Loucy (cell line): ENCODE results near the gene NUSAP1.
A peak's percentile ranks its signal among the peaks of the same experiment; 100 is the strongest.

ENCODE experiments used
- H2AFZ ChIP-seq: fragments of 200-600 bp; sonication (generic); 2 replicates; pipeline ENCODE4 v1.6.0; 2016; ENCODE audit warnings: antibody characterized with exemption, mild to moderate bottlenecking, low read length, moderate library complexity
- H3F3A ChIP-seq: fragments of 200-600 bp; 2 replicates; pipeline ENCODE4 v1.6.0; 2016; ENCODE audit warnings: antibody characterized with exemption, low read depth, mild to moderate bottlenecking
- H3K27me3 ChIP-seq: fragments of 200-600 bp; sonication (generic); 2 replicates; pipeline ENCODE4 v1.6.1; 2014; ENCODE audit warnings: low read length, mild to moderate bottlenecking; ENCODE audit not compliant: insufficient read depth, poor library complexity, severe bottlenecking
- H3K36me3 ChIP-seq: fragments of 200-600 bp; sonication (generic); 2 replicates; pipeline ENCODE4 v1.6.1; 2016; ENCODE audit warnings: low read length; ENCODE audit not compliant: insufficient read depth
- H3K4me1 ChIP-seq: fragments of 200-600 bp; sonication (generic); 2 replicates; pipeline ENCODE4 v1.5.1; 2014; ENCODE audit warnings: low read length, mild to moderate bottlenecking; ENCODE audit not compliant: insufficient read depth, poor library complexity, severe bottlenecking
- H3K4me2 ChIP-seq: fragments of 200-600 bp; sonication (generic); 2 replicates; pipeline ENCODE4 v1.6.0; 2014; ENCODE audit warnings: antibody characterized with exemption, low read length, low read depth, mild to moderate bottlenecking; ENCODE audit not compliant: poor library complexity, severe bottlenecking
- H3K4me3 ChIP-seq: fragments of 200-600 bp; sonication (generic); 2 replicates; pipeline ENCODE4 v1.5.1; 2014; ENCODE audit warnings: low read length, mild to moderate bottlenecking, mixed read lengths; ENCODE audit not compliant: poor library complexity, severe bottlenecking
- H3K79me2 ChIP-seq: fragments of 200-600 bp; sonication (generic); 2 replicates; pipeline ENCODE4 v1.6.1; 2014; ENCODE audit warnings: low read length; ENCODE audit not compliant: insufficient read depth
- H3K9ac ChIP-seq: fragments of 200-600 bp; sonication (generic); 2 replicates; pipeline ENCODE4 v1.6.0; 2014; ENCODE audit warnings: mild to moderate bottlenecking, low read depth, low read length, moderate library complexity; ENCODE audit not compliant: poor library complexity, severe bottlenecking
- H3K9me2 ChIP-seq: fragments of 200-600 bp; sonication (generic); replicated peaks from 2 replicates; pipeline ENCODE4 v1.6.1; 2016; ENCODE audit warnings: low read depth, low read length, mixed read lengths
- H3K9me3 ChIP-seq: fragments of 200-600 bp; sonication (generic); 2 replicates; pipeline ENCODE4 v1.6.1; 2014; ENCODE audit warnings: mild to moderate bottlenecking, antibody characterized with exemption, low read length, low read depth; ENCODE audit not compliant: insufficient read depth
- H4K20me1 ChIP-seq: fragments of 200-600 bp; sonication (generic); 2 replicates; pipeline ENCODE4 v1.6.0; 2014; ENCODE audit warnings: antibody characterized with exemption, low read length, mild to moderate bottlenecking; ENCODE audit not compliant: insufficient read depth, poor library complexity, severe bottlenecking
- CTCF ChIP-seq: fragments of 200-600 bp; sonication (generic); conservative IDR thresholded peaks from 2 replicates; pipeline ENCODE4 v1.5.1; 2014; ENCODE audit warnings: mild to moderate bottlenecking, antibody characterized with exemption, low read length
- EZH2phosphoT487 ChIP-seq: fragments of 200-600 bp; IDR thresholded peaks from 2 replicates; pipeline ENCODE4 v1.6.1; 2018; ENCODE audit warnings: antibody characterized with exemption, mild to moderate bottlenecking, moderate library complexity, borderline replicate concordance

NUSAP1 gene

GRCh38 chr15:41396111-41396510, 63.4 kb downstream of the NUSAP1 start:
- no peak overlapping the region for H3K4me2 ChIP-seq
- TF ChIP-seq CTCF, result no peak

GRCh38 chr15:41401904-41402267, 69.2 kb downstream of the NUSAP1 start:
- H3K36me3 ChIP-seq, result no peaks in the 10 kb centered on the region
- peak overlapping the region; percentile 93 for H3K4me3 ChIP-seq
- peaks cover 18% of the 10 kb centered on the region for H3K79me2 ChIP-seq
- H3K4me1 ChIP-seq, result peaks cover 4% of the 10 kb centered on the region
- no peaks in the 10 kb centered on the region for H3F3A ChIP-seq
- H3K4me2 ChIP-seq, result peak overlapping the region; percentile 66
- peak overlapping the region; percentile 92 for H2AFZ ChIP-seq
- H3K9me3 ChIP-seq, result no peaks in the 10 kb centered on the region
- H4K20me1 ChIP-seq, result no peaks in the 10 kb centered on the region
- TF ChIP-seq EZH2phosphoT487, result no peak
- peak overlapping the region; percentile 89 for H3K9ac ChIP-seq
- no peaks in the 10 kb centered on the region for H3K9me2 ChIP-seq
- no peaks in the 10 kb centered on the region for H3K27me3 ChIP-seq

More at GRCh38 chr15:41396111-41396510, 63.4 kb downstream of the NUSAP1 start:
- Histone ChIP-seq H3F3A (no peaks in the 10 kb centered on the region), H3K79me2 (no peaks in the 10 kb centered on the region), H3K9me2 (no peaks in the 10 kb centered on the region), H3K4me1 (no peaks in the 10 kb centered on the region), H3K4me3 (no peak overlapping the region), H3K27me3 (no peaks in the 10 kb centered on the region), H3K9ac (no peak overlapping the region), H3K9me3 (no peaks in the 10 kb centered on the region), H2AFZ (no peak overlapping the region), H3K36me3 (no peaks in the 10 kb centered on the region; the same call in 1 of the 2 replicates), H4K20me1 (no peaks in the 10 kb centered on the region)

GRCh38 chr15:41407341-41407740, 74.7 kb downstream of the NUSAP1 start:
- Histone ChIP-seq H3K79me2 (peaks cover 9% of the 10 kb centered on the region; the same call in 1 of the 2 replicates), H3K4me1 (peaks cover 4% of the 10 kb centered on the region), H3F3A (no peaks in the 10 kb centered on the region), H3K36me3 (no peaks in the 10 kb centered on the region), H2AFZ (no peak overlapping the region), H3K27me3 (no peaks in the 10 kb centered on the region), H3K4me3 (no peak overlapping the region), H3K9me3 (no peaks in the 10 kb centered on the region), H3K4me2 (no peak overlapping the region), H3K9me2 (no peaks in the 10 kb centered on the region), H4K20me1 (no peaks in the 10 kb centered on the region), H3K9ac (no peak overlapping the region)
- TF ChIP-seq EZH2phosphoT487, result no peak

- H3K9me3 ChIP-seq, result no peaks in the 10 kb centered on the region
- no peak overlapping the region for H3K4me2 ChIP-seq
- TF ChIP-seq CTCF, result no peak
- TF ChIP-seq EZH2phosphoT487, result no peak
- H3K36me3 ChIP-seq, result no peaks in the 10 kb centered on the region
- peaks cover 4% of the 10 kb centered on the region for H3K4me1 ChIP-seq
- H3K27me3 ChIP-seq, result no peaks in the 10 kb centered on the region
- no peak overlapping the region for H3K4me3 ChIP-seq
- H3F3A ChIP-seq, result no peaks in the 10 kb centered on the region
- H2AFZ ChIP-seq, result no peak overlapping the region
- H3K9me2 ChIP-seq, result no peaks in the 10 kb centered on the region
- H3K79me2 ChIP-seq, result 0 out of 2 replicates have a peak, but pooled peaks cover 4% of the 10 kb centered on the region
- H4K20me1 ChIP-seq, result no peaks in the 10 kb centered on the region
- H3K9ac ChIP-seq, result no peak overlapping the region
These were observed 75.6 kb downstream of the NUSAP1 start for GRCh38 chr15:41408234-41408641.
